Fibroblast of the aortic adventitia (primary cell): ENCODE data around the gene ZNF638. TPM values are rescaled to one million over a fixed set of nuclear protein-coding genes. Genes with fewer than 3 reads are reported as not detected.

ENCODE experiments used
- DNase-seq: peaks from one replicate; pipeline ENCODE4 v3.0.0-alpha.2; 2010; ENCODE audit warnings: low read depth
- H3K4me3 ChIP-seq: 2 replicates; pipeline ENCODE4 v1.5.1; 2011; ENCODE audit warnings: low read depth, mild to moderate bottlenecking, control low read depth, low read length, moderate library complexity
- CTCF ChIP-seq: IDR thresholded peaks from 2 replicates; pipeline ENCODE4 v1.5.1; 2011; ENCODE audit warnings: mild to moderate bottlenecking, low read length, control low read depth, inconsistent platforms; ENCODE audit not compliant: insufficient read depth
- total RNA-seq: library from RNA; depleted of rRNA; stranded (reverse); fragments of >200 nt; gene quantifications from 2 replicates; pipeline ENCODE4 v1.2.3, GENCODE V29; 2012; ENCODE audit warnings: low replicate concordance

Gene ZNF638
- total RNA-seq, 1 donor, result 123 TPM

GRCh38 chr2:71332435-71332796 is 834 bp downstream of the ZNF638 start:
- H3K4me3 ChIP-seq, result peak overlapping the region; percentile 98
- DNase-seq, result peak; percentile 16
- TF ChIP-seq CTCF, result no peak

- H3K4me3 ChIP-seq, result peak overlapping the region; percentile 98
- DNase-seq, result peak; percentile 28
- no peak for TF ChIP-seq CTCF
Observed at GRCh38 chr2:71333619-71334018, 2.0 kb downstream of the ZNF638 start.

- TF ChIP-seq CTCF, result no peak
- peak overlapping the region; percentile 1 for H3K4me3 ChIP-seq
- DNase-seq, result no peak
Observed at GRCh38 chr2:71336384-71336783, 4.8 kb downstream of the ZNF638 start.

- peak; percentile 88 for DNase-seq
Observed at GRCh38 chr2:71336802-71337201, 5.2 kb downstream of the ZNF638 start.

GRCh38 chr2:71337776-71338175 is 6.2 kb downstream of the ZNF638 start:
- no peak overlapping the region for H3K4me3 ChIP-seq
- DNase-seq, result peak; percentile 51
- no peak for TF ChIP-seq CTCF

More at GRCh38 chr2:71336802-71337201, 5.2 kb downstream of the ZNF638 start:
- no peak for TF ChIP-seq CTCF
- H3K4me3 ChIP-seq, result peak overlapping the region; percentile 1

GRCh38 chr2:71339685-71340084 is 8.1 kb downstream of the ZNF638 start:
- DNase-seq, result no peak
- no peak for TF ChIP-seq CTCF

GRCh38 chr2:71340176-71340575 is 8.6 kb downstream of the ZNF638 start:
- no peak for TF ChIP-seq CTCF
- no peak for DNase-seq
- H3K4me3 ChIP-seq, result no peak overlapping the region

More at GRCh38 chr2:71339685-71340084, 8.1 kb downstream of the ZNF638 start:
- no peak overlapping the region for H3K4me3 ChIP-seq
